HG03025 (cell line): ENCODE measurements around the gene RHOB.

Source experiments
- ATAC-seq: cut with Tn5 transposase; IDR thresholded peaks from one replicate; pipeline ENCODE4 v1.9.1; 2021; ENCODE audit warnings: mild to moderate bottlenecking, moderate library complexity; ENCODE audit not compliant: unreplicated experiment, low FRiP score

RHOB gene

DNA sequence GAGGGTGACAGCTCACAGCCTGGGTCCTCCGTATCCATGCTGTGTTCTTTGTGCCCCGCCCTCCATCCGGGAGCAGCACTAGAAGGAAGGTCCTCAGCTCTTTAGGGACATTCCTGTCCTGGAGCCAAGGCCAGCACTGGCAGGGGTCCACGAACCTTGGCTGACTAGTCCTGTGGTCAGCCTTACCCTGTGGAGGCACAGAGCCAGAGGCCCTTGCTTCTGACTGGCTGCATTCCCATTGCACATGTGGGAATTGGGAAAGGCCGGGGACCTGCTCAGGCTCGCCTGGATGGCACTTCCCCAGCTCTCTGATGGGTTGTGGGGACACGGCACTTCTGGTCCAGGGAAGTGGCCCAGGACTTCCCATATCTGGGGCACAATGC lies 24.9 kb upstream of the RHOB start:
- no peak for ATAC-seq

GRCh38 chr2:20422402-20423271 lies 24.2 kb upstream of the RHOB start:
- ATAC-seq, result no peak

GRCh38 chr2:20423359-20423758 lies 23.5 kb upstream of the RHOB start:
- no peak for ATAC-seq

DNA sequence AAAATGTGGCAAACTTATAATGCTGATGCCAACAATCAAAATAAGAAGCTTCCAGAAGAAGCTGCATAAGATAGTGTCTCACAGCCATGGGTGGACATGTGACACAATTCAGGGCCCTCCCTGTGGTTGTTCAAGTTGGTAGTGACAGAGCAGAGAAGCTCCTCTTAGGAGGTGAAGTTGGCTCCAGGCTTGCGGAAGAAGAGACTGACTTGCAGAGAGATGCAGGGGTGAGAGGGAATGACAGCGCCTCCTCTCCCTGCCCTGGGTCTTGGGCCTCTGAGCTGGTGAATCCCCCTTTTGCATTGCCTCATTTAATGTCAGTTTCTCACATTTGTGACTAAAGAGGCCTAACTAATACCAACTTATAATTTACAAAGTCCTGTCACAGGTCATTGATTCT lies 23.0 kb upstream of the RHOB start:
- ATAC-seq, result no peak

- ATAC-seq, result peak; percentile 59
Observed at GRCh38 chr2:20424300-20425290, 22.3 kb upstream of the RHOB start.

GRCh38 chr2:20425371-20425881 lies 21.4 kb upstream of the RHOB start:
- ATAC-seq, result no peak

DNA sequence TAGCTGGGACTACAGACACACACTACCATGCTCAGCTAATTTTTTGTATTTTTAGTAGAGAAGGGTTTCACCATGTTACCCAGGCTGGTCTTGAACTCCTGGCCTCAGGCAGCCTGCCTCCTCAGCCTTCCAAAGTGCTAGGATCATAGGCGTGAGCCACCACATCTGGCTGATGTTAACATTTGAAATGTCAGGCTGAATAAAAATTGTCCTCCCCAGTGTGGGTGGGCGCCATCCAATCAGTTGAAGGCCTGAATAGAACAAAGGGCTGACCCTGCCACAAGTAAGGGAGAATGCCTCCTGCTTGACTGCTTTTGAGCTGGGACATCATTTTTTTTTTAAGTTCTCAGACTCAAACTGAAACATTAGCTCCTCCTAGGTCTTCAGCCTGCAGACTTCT lies 21.0 kb upstream of the RHOB start:
- ATAC-seq, result no peak

GRCh38 chr2:20427931-20428526 lies 18.8 kb upstream of the RHOB start:
- no peak for ATAC-seq

GRCh38 chr2:20428717-20429490 lies 18.0 kb upstream of the RHOB start:
- ATAC-seq, result no peak

DNA sequence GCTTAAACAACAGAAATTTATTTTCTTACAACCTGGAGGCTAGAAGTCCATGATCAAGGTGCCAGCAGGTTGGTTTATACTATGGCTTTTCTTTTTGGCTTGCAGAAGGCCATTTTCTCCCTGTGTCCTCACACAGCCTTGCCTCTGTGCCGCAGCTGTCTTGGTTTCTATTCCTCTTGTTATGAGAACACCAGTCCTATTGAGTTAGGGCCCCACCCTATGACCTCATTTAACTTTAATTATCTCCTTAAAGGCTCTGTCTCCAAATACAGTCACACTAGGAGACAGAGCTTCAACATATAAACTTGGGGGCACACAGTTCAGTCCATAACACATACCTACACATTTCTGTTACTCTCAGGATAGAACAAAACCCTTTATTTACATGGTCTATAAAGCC lies 17.3 kb upstream of the RHOB start:
- ATAC-seq, result peak; percentile 75

DNA sequence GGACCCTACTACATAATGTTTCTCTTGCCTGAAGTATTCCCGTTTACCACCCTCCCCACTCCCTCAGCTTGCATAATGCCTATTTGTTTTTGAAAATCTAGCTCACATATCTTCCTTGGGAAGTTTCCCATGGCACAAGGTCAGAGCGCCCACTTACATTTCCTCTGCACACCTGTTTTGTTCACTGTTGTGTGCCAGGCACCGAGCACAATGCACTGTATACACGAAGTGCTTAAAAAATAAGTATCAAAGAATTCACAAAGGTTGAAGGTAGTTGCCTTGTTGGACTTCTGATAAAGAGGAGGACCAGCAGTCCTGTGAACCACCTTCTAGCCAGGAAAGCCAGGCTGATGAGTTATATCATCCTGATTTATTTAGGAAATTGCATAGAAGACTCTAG lies 16.8 kb upstream of the RHOB start:
- no peak for ATAC-seq

DNA sequence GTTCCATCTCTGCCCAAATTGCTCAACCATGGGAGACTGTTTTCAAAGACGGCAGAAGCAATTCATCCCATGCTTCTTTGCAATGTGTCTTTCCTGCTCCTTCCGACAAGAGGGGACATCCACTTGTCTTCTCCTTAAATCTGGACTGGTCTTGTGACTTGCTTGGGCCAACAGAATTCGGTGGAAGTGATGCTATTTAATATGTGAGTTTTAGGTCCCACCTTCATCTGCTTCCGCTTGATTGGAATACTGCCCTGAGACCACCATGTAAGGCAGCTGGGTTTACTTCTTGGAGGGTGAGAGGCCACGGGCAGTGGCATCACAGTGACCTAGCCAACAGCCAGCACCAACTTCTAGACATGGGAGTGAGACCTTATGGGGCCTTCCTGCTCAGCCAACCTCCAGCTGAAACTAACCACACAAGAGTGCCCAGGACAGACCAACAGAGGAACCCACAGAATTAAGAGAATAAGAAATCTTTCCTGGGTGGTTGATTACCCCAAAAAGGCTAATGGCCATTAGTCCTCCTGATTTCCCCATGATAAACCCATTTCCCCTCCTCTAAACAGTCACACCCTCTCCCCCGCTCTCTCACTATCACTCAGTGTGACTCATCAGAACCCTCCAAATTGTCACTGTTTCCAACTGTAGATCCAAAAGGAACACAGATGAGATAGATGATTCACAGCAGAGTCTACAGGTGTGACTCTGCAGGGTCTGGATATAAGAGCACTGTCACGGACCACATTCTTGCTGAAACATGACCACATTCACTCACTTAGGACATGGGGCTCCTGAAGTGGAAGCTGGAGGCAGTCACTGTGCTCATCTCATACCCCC lies 16.2 kb upstream of the RHOB start:
- ATAC-seq, result no peak

DNA sequence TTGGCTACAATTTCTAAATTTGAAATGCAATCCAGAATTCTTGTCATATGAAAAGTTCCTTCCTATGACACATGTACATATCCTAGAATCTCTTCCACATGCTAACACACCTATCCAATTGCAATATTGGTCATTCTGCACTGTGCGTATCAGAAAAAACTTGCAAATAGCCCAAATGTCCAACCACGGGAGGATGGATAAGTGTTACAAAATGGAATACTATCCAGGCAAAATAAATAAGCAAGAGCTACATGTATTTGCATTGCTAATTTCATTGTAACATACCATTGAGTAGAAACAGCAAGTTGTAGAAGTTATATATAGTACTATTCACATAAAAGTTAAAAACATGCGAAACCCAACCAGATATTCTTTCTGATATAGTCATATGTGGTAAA lies 15.6 kb upstream of the RHOB start:
- no peak for ATAC-seq

- no peak for ATAC-seq
Observed at GRCh38 chr2:20431772-20432171, 15.1 kb upstream of the RHOB start.

- no peak for ATAC-seq
Observed at GRCh38 chr2:20432714-20433113, 14.2 kb upstream of the RHOB start.

- no peak for ATAC-seq
Observed at GRCh38 chr2:20433249-20433648, 13.6 kb upstream of the RHOB start.

GRCh38 chr2:20433946-20434553 lies 12.8 kb upstream of the RHOB start:
- ATAC-seq, result no peak

DNA sequence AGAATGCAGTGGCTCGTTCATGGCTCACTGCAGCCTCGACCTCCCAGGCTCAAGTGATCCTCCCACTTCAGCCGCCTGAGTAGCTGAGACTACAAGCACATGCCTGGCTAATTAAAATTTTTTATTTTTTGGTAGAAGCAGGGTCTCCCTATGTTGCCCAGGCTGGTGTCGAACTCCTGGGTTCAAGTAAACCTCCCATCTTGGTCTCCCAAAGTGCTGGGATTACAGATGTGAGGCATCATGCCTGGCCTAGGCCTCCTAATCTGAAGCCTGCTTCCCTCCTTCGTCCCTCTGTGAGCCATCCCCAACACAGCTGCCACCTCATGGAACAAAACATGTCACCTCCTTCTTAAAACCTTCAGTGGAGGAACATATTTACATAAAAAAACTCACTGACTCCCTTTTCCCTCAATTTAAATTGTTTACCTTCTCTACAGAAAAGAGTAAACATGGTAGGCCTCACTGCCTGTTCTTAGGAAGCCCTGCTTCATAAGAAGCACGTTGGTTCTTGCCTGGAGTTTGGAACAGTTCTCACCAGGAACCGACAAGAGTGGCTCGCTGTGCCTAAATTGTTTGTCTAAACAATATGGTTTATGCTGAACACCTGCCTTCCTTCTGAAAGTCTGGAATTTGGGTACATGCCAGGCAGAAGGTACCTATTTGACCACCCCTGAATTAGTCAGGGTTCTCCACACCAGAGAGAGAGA lies 12.1 kb upstream of the RHOB start:
- ATAC-seq, result no peak
